Gastrocnemius medialis (tissue), 4 donors: ENCODE data around the gene CACNA2D1.

Experiments
- CTCF ChIP-seq, 5 experiments: fragments of 450-650 bp in 3 of 5; fragments of 200-600 bp in 2 of 5; sonication (generic) in 2 of 5; IDR thresholded peaks in 4 of 5; conservative IDR thresholded peaks in 1 of 5; 1 replicate in 4 of 5; 2 replicates in 1 of 5; pipeline ENCODE4 v1.5.1; 2016 to 2019; ENCODE audit warnings: antibody characterized with exemption in 5 of 5, mild to moderate bottlenecking in 3 of 5, moderate library complexity in 3 of 5
- POLR2A ChIP-seq, 2 donors: fragments of 450-650 bp; IDR thresholded peaks; one replicate each; pipeline ENCODE4 v1.6.1; 2017; ENCODE audit warnings: antibody characterized with exemption in 2 of 2, mild to moderate bottlenecking in 2 of 2, moderate library complexity in 2 of 2

GRCh38 chr7:82397879-82398524 is 45.6 kb downstream of the CACNA2D1 start:
- no peak for TF ChIP-seq CTCF (IDR thresholded peaks at IDR 0.05 in 4 of 5, conservative IDR thresholded peaks at IDR 0.05 in 1 of 5)
- no peak for TF ChIP-seq POLR2A (IDR thresholded peaks at IDR 0.05)
